ENCODE results near the gene DICER1. TPM values are rescaled to one million over a fixed set of nuclear protein-coding genes. Genes with fewer than 3 reads are reported as not detected.

The DICER1 gene
- total RNA-seq, 1 donor from 2014 or later = 27.6 TPM

DNA sequence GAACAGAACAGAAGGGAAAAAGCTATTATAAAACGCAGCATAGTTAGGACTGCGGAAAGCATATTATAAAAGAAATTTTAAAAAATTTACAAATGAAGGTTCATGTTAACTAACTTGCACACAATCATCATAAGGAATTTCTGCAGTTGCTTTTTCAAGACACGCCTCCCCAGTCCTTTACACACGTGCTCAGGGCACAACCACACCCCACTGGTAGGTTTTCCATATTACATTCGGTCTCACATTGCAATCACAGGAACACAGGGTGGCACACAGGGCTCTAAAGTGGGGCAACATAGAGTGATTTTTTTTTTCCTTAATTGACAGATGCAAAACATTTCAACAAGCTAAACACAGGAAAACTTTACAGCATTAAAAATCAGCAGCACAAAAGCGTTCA, 69.7 kb downstream of the DICER1 start:
- no peak for DNase-seq (ENCODE audit: low read depth in 2 of 2)

DNA sequence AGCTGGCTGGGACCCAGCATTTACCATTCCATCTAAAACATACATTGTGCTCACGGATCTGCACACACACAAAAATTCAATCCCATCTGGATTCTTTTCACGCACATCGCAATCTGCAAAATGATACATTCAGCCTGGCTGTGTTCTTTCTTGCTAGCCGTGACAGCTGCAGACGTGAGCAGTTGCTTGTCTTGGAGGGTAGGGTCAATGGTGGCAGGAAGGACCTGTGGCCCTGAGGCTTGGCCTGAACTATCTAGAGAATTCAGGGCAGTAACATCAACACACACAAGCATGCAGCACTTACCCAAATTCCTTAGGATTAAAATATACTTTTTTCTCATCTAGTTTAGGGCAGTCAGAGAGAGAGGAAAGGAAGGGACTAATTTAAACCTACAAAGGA, 72.0 kb downstream of the DICER1 start:
- DNase-seq (ENCODE audit: low read depth in 2 of 2) = no peak

DNA sequence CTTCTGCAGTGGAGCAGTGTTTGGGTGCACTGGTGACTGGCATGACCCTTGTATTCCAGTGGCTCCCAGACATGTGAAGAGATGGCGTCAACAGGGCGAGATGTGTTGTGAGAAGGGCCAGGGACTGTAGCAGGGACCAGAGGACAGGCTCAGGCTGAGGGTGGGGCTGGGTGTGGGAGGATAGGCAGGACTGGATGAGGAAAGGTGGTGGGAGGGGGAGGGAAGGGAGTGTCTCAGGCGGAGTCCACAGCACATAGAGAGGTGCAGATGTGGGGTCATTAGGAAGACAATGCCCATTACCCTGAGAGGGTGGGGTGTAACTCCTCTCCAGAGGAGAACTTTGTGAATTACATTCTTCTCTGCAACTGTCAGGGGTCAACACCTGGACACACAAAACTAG, 78.5 kb downstream of the DICER1 start:
- no peak for DNase-seq (ENCODE audit: low read depth in 2 of 2)

- no peak for DNase-seq (ENCODE audit: low read depth in 2 of 2)
Measured at GRCh38 chr14:95077345-95077744, 80.0 kb downstream of the DICER1 start.

GRCh38 chr14:95075789-95076188, 81.5 kb downstream of the DICER1 start:
- DNase-seq (ENCODE audit: low read depth in 2 of 2) = no peak

GRCh38 chr14:95073947-95074346, 83.4 kb downstream of the DICER1 start:
- no peak for DNase-seq (ENCODE audit: low read depth in 2 of 2)

GRCh38 chr14:95072310-95072905, 84.9 kb downstream of the DICER1 start:
- no peak for DNase-seq (ENCODE audit: low read depth in 2 of 2)

DNA sequence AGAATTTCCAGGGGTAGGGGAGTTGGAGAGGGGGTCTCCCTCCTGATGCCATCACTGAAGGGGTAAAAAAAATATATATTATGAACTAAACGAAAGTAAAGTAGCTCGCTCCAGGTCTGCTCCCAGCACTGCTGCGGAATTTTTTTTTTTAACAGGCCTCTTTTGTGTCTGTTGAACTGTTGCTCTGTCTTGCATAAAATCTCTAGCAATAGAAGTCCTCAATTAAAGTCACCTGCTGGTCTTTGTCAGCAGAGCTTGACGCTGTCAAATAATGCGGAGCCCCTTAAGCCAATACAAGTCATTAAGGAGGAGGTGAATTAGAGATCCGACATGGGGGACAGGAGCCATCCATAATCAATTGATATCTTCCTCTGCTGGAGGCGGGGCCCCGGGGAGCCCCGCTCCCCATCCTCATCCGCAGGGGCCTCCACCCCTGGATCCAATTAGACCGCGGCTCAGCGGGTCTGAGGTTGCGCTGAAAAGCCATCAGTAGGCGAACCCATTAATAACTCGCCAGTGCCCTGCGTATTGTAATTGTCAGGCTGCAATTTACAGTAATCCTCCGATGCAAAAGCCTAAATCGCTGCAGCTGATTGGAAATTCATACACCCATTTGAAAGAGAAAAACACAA, 85.6 kb downstream of the DICER1 start:
- no peak for DNase-seq (ENCODE audit: low read depth in 2 of 2)

DNA sequence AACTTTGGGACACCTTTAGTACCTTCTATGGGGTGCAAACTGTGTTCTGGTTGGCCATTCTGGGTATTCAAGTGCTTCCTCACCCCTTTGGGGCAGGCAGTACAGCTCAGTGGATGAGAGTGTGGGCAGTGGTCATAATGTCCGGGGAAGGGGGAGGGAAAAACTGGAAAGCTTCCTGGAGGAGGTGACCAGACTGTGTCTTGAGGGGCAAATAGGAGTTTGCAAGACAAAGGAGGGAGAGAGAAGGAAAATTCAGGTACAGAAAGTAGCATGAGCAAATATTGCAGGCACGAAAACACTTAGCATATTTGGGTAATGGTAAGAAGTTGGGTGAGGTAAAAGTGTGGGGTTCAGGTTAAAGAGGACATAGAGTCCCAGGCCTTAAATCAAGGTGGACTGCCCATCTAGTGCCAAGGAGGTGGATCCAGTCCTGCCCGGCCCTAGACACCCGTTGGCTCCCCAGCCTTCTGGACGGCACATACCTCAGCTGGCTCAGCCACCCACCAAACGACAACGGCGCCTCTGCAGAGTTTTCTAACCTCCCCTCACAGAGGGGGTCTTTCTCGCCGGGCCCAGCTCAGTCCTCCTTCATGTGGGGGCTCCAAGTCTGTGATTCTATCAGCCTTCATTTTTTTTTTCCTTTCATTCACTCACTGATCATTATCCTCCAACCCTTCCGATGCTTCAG, 86.4 kb downstream of the DICER1 start:
- no peak for DNase-seq (ENCODE audit: low read depth in 2 of 2)

DNA sequence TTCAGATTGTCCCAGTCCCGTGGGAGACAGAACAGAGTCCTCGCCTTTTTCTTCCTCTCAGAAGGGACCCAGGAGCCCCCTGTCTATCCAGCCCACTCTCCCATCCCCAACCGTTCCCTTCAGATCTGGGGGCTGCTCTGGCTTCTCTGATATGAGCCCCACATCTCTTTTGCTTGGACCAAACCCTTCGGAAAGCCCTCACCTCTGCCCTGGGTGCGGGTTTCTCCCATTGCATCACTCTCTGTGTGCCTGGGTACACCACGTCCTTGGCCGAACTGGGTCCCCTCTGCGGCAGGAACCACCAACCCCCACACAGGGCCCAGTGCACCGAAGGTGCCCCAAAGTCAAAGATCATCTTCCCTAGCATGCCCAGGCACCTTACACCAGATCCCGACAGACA, 87.8 kb downstream of the DICER1 start:
- DNase-seq (ENCODE audit: low read depth in 2 of 2) = no peak

DNA sequence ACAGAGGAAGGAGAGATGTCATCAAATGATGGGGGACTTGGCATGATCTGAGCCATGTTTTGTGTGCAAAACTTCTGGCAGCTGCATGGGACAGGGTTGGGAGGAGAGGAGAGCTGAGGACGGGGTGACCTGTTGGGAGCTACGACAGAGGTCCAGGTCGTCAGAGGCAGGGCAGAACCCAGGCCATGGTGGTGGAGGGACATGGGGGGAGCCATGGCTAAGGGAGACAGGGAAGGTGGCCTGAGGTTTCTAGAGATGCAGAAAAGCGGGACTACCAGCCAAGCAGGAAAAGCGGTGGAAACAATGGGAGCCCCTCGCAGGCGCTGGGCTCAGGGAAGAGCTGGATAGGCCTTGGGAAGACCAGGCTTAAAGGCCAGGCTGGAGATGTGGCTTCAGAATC, 88.3 kb downstream of the DICER1 start:
- DNase-seq (ENCODE audit: low read depth in 2 of 2) = no peak

DNA sequence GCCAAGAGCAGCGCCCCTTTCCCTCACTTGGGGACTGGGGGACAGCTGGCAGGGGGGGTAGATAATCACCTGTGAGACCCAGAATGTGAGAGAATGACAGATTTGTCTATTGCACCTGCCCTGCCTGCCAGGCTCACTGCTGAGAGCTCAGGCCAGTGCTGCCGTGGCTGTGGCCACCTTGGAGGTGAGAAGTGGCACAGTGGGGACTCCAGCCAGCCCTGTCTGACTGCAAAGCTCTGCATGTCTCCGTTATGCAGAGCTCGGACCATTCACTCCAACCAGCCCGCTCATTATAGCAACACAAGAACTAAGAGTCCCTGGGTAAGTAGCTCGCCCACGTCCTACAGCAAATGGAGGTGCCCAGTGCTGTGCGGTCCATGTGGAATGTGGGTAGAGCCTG, 88.8 kb downstream of the DICER1 start:
- no peak for DNase-seq (ENCODE audit: low read depth in 2 of 2)

- no peak for DNase-seq (ENCODE audit: low read depth in 2 of 2)
Measured at GRCh38 chr14:95068080-95068479, 89.2 kb downstream of the DICER1 start.

DNA sequence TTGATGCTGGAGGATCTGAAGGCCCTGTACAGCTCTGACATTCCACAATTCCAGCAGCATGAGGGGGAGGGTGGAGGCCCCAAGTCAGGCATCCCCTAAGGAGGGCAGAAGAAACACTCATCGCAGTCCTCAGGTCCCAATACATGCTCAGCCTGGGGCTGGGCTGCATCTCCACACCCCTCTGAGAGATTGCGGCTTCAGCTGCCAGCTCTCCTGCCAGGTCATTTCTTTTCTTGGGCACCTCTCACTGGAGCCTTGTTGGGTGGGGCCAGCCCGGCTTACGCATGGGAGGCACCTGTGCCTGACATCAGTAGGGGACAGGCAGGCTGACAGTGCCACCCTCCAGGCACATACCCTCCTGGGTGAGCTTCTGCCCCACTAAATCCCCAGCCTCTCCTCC, 89.8 kb downstream of the DICER1 start:
- DNase-seq (ENCODE audit: low read depth in 2 of 2) = no peak

GRCh38 chr14:95066427-95066986, 90.8 kb downstream of the DICER1 start:
- no peak for DNase-seq (ENCODE audit: low read depth in 2 of 2)

DNA sequence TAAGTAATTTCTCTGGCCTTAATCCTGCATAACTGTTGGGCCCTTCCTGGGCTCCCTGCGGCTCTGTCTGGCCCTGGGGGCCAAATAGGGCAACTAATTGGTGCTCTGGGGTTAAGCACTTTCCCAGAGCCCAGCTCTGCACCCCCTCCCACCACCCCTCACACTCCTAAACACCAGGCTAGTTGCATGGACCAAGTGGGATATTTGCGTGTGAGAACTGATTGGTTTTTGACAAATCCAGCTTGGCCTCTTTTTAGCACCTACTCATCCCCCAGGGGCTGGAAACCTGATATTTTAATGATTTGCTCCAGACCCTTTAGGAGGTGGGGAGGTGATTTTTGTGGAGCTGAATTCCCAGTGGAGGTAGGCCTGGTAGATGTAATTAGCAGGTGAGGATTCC, 91.9 kb downstream of the DICER1 start:
- DNase-seq (ENCODE audit: low read depth in 2 of 2) = no peak

GRCh38 chr14:95064734-95065133, 92.6 kb downstream of the DICER1 start:
- DNase-seq (ENCODE audit: low read depth in 2 of 2) = no peak

- DNase-seq (ENCODE audit: low read depth in 2 of 2) = no peak
Measured at GRCh38 chr14:95064256-95064655, 93.1 kb downstream of the DICER1 start.

GRCh38 chr14:95063391-95063790, 93.9 kb downstream of the DICER1 start:
- no peak for DNase-seq (ENCODE audit: low read depth in 2 of 2)

DNA sequence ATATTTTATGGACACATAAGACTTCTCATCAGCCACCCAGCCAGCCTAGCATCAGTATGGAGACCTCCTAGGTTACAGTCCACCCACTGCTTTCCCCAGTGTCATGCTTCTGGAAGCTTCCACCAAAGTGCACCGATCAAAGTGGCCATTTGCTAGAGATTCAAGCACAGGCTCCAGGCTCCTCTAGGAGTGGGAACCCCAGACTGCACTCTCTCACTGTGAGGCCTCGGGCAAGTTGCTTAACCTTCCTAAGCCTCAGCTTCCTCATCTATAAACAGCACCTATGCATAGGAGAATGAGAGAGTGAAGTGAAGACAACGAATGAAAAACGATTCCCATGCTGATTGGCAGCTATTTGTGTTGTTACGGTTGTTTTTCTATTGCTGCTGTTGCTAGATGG, 94.4 kb downstream of the DICER1 start:
- DNase-seq (ENCODE audit: low read depth in 2 of 2) = no peak

GRCh38 chr14:95062220-95062619, 95.1 kb downstream of the DICER1 start:
- DNase-seq (ENCODE audit: low read depth in 2 of 2) = no peak

- no peak for DNase-seq (ENCODE audit: low read depth in 2 of 2)
Measured at GRCh38 chr14:95061317-95062093, 95.8 kb downstream of the DICER1 start.

Measured in lung microvascular endothelial cell (primary cell).